NCI-H2196 treated with DMSO at 0.1 percent for 48 hours (cell line): ENCODE measurements around the gene ZNF543.

ENCODE experiments used
- DNase-seq: peaks from one replicate; lab custom pipeline; 2025; ENCODE audit not compliant: unreplicated experiment; lab: John Stamatoyannopoulos, UW

ZNF543 gene

GRCh38 chr19:57377498-57378146 is 57.4 kb downstream of the ZNF543 start:
- no peak for DNase-seq
